SK-N-SH treated with all-trans-retinoic acid at 6 μM for 48 hours (cell line): Measurements from ENCODE around the gene SPECC1.

ENCODE experiments used
- CREB5 ChIP-seq: fragments of 250-450 bp; sonication (Bioruptor Pico); IDR thresholded peaks from 2 replicates; pipeline ENCODE4 v1.5.1; 2020; ENCODE audit warnings: low read depth, mild to moderate bottlenecking, moderate library complexity
- CSDC2 ChIP-seq: fragments of 250-450 bp; sonication (Bioruptor Pico); IDR thresholded peaks from 2 replicates; pipeline ENCODE4 v1.5.0; 2020; ENCODE audit warnings: mild to moderate bottlenecking, moderate library complexity
- RARB ChIP-seq: fragments of 250-450 bp; sonication (Bioruptor Pico); IDR thresholded peaks from 2 replicates; pipeline ENCODE4 v1.8.0; 2021; ENCODE audit warnings: mild to moderate bottlenecking, moderate library complexity
- TF ChIP-seq, protein P1 (sequence below): fragments of 250-450 bp; sonication (Bioruptor Pico); IDR thresholded peaks from 2 replicates; pipeline ENCODE4 v1.8.0; 2020; ENCODE audit warnings: mild to moderate bottlenecking, moderate library complexity, borderline replicate concordance

DNA sequence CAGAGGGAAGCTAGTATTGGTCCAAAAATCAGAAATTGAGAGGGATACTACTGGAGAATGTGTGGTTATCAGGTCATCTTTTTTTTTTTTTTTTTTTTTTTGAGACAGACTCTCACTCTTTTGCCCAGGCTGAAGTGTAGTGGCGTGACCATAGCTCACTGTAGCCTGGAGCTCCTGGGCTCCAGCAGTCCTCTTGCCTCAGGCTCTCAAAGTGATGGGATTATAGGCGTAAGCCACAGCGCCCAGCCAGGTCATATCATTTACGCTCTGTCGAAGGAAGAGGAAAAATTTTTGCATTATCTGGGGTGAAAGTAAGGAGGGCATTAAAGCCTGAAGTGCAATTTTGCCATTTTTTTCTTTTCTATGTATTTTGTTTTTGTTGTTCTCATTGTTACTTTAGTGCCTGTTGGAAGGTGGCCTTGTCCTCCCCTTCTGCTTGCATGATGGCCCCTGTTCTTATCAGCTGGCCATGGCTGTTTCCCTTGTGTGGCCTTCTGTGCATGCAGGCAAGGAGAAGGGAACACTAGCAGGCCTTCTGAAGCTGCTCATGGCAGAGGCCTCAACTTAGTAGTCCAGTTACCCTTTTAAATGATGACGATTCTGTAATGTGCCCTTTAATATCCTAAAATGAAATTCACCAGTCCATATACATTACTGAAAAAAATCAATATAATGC lies 118.3 kb downstream of the SPECC1 start:
- no peak for TF ChIP-seq CSDC2
- no peak for TF ChIP-seq CREB5 (CRISPR knock-in tag)
- TF ChIP-seq, protein P1, sequence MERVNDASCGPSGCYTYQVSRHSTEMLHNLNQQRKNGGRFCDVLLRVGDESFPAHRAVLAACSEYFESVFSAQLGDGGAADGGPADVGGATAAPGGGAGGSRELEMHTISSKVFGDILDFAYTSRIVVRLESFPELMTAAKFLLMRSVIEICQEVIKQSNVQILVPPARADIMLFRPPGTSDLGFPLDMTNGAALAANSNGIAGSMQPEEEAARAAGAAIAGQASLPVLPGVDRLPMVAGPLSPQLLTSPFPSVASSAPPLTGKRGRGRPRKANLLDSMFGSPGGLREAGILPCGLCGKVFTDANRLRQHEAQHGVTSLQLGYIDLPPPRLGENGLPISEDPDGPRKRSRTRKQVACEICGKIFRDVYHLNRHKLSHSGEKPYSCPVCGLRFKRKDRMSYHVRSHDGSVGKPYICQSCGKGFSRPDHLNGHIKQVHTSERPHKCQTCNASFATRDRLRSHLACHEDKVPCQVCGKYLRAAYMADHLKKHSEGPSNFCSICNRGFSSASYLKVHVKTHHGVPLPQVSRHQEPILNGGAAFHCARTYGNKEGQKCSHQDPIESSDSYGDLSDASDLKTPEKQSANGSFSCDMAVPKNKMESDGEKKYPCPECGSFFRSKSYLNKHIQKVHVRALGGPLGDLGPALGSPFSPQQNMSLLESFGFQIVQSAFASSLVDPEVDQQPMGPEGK (CRISPR knock-in tag): no peak
- no peak for TF ChIP-seq RARB
